Keratinocyte (primary cell): ENCODE data around the gene TRIP12. TPM values are rescaled to one million over a fixed set of nuclear protein-coding genes. Genes with fewer than 3 reads are reported as not detected.
"Not testable (repeated sequence)": the region's sequence is repeated elsewhere in the genome, so short reads cannot be mapped to it uniquely, and the experiment has no call there.

ENCODE experiments used
- DNase-seq: peaks from one replicate; pipeline ENCODE4 v3.0.0-alpha.2; 2011; ENCODE audit warnings: low read depth, missing footprints, low spot score
- FAIRE-seq: peaks from 2 replicates; lab custom pipeline; 2011; peaks lifted over from hg19 to GRCh38; lab: Jason Lieb, UNC
- H2AFZ ChIP-seq: 2 replicates; pipeline ENCODE4 v1.6.0; 2012; ENCODE audit warnings: low read length, control low read depth, inconsistent platforms; ENCODE audit not compliant: control insufficient read depth
- H3K27ac ChIP-seq: 2 replicates; pipeline ENCODE4 v1.5.1; 2011; ENCODE audit warnings: low read length; ENCODE audit not compliant: control insufficient read depth, insufficient read depth
- H3K27me3 ChIP-seq: 3 replicates; pipeline ENCODE4 v1.6.0; 2011; ENCODE audit warnings: low read length; ENCODE audit not compliant: control insufficient read depth, insufficient read depth; ENCODE audit errors: extremely low read depth
- H3K36me3 ChIP-seq, 2 experiments: 2 replicates in 1 of 2; 3 replicates in 1 of 2; pipeline ENCODE4 v1.5.1; 2011; ENCODE audit warnings: low read length in 2 of 2, mild to moderate bottlenecking in 1 of 2; ENCODE audit not compliant: control insufficient read depth in 2 of 2, insufficient read depth in 2 of 2; ENCODE audit errors: extremely low read depth in 1 of 2
- H3K4me1 ChIP-seq: 3 replicates; pipeline ENCODE4 v1.5.1; 2011; ENCODE audit warnings: low read length; ENCODE audit not compliant: control insufficient read depth, insufficient read depth; ENCODE audit errors: extremely low read depth
- H3K4me2 ChIP-seq: 3 replicates; pipeline ENCODE4 v1.6.0; 2011; ENCODE audit warnings: low read depth, low read length; ENCODE audit not compliant: control insufficient read depth, insufficient read depth; ENCODE audit errors: extremely low read depth
- H3K4me3 ChIP-seq, 3 experiments: fragments of 200-600 bp in 1 of 3; sonication (generic) in 1 of 3; 2 replicates in 2 of 3; 3 replicates in 1 of 3; pipeline ENCODE4 v1.5.1; 2011 to 2016; ENCODE audit warnings: low read length in 3 of 3, mild to moderate bottlenecking in 3 of 3, control low read depth in 2 of 3, inconsistent platforms in 1 of 3, low read depth in 1 of 3, mixed read lengths in 1 of 3, mixed run types in 1 of 3, moderate library complexity in 1 of 3; ENCODE audit not compliant: control insufficient read depth in 2 of 3, insufficient read depth in 2 of 3; ENCODE audit errors: extremely low read depth in 1 of 3
- H3K79me2 ChIP-seq: 2 replicates; pipeline ENCODE4 v1.6.0; 2012; ENCODE audit warnings: low read length; ENCODE audit not compliant: control insufficient read depth, insufficient read depth
- H3K9ac ChIP-seq: 3 replicates; pipeline ENCODE4 v1.6.0; 2011; ENCODE audit warnings: low read length; ENCODE audit not compliant: control insufficient read depth, insufficient read depth; ENCODE audit errors: extremely low read depth
- H3K9me1 ChIP-seq: 3 replicates; pipeline ENCODE4 v1.6.0; 2011; ENCODE audit warnings: low read length; ENCODE audit not compliant: control insufficient read depth, insufficient read depth; ENCODE audit errors: extremely low read depth
- H3K9me3 ChIP-seq: 2 replicates; pipeline ENCODE4 v1.5.1; 2012; ENCODE audit warnings: low read depth, low read length; ENCODE audit not compliant: control insufficient read depth
- H4K20me1 ChIP-seq: 3 replicates; pipeline ENCODE4 v1.6.0; 2011; ENCODE audit warnings: low read length; ENCODE audit not compliant: control insufficient read depth, insufficient read depth; ENCODE audit errors: extremely low read depth
- CTCF ChIP-seq, 3 experiments: IDR thresholded peaks in 1 of 3; conservative IDR thresholded peaks in 1 of 3; optimal IDR thresholded peaks in 1 of 3; 2 replicates in 2 of 3; 3 replicates in 1 of 3; pipeline versions ENCODE3 to v1.5.1; 2011; ENCODE audit warnings: low read length in 3 of 3, mild to moderate bottlenecking in 3 of 3, moderate library complexity in 2 of 3, control low read depth in 1 of 3, inconsistent platforms in 1 of 3; ENCODE audit not compliant: insufficient read depth in 2 of 3; ENCODE audit errors: extremely low read depth in 1 of 3
- EZH2 ChIP-seq: IDR thresholded peaks from one replicate; pipeline ENCODE4 v1.6.1; 2012; ENCODE audit warnings: inconsistent platforms, mild to moderate bottlenecking, low read length, moderate library complexity
- dilution Hi-C: fragments of 300-500 bp; cut with MboI; formaldehyde crosslinking; loops from one replicate; pipeline ENCODE4 v1.7.0; 2020; ENCODE audit warnings: low sequenced_read_pairs; ENCODE audit not compliant: extremely low pct_ligation_motif_present
- polyA plus RNA-seq, 5 experiments: library from polyadenylated mRNA; depleted of rRNA in 3 of 5; stranded (reverse) in 3 of 5; stranded (forward) in 1 of 5; unstranded in 1 of 5; fragments of >200 nt; gene quantifications; 1 replicate in 1 of 5; 2 replicates in 3 of 5; 3 replicates in 1 of 5; pipeline versions ENCODE4 v1.2.1 to v1.2.3, GENCODE V29; 2011 to 2012; ENCODE audit warnings: missing spikeins in 2 of 5, low read depth in 1 of 5, low replicate concordance in 1 of 5

The TRIP12 gene
- polyA plus RNA-seq, 1 donor (not counting 4 experiments of a cell fraction or from before 2014, with no cell fraction given), result 123 TPM

- Histone ChIP-seq H3K9me3 (no peaks in the 10 kb centered on the region), H3K27ac (no peak overlapping the region), H4K20me1 (no peaks in the 10 kb centered on the region), H3K27me3 (no peaks in the 10 kb centered on the region), H3K4me1 (peaks cover 3% of the 10 kb centered on the region), H3K79me2 (no peaks in the 10 kb centered on the region), H3K9ac (no peak overlapping the region), H2AFZ (no peak overlapping the region), H3K4me3 (no peak overlapping the region), H3K4me2 (no peak overlapping the region), H3K36me3 (no peaks in the 10 kb centered on the region), H3K9me1 (no peaks in the 10 kb centered on the region)
- FAIRE-seq (no peak), DNase-seq (no peak)
- dilution Hi-C loops, result no loop called here
- no peak for TF ChIP-seq EZH2
- TF ChIP-seq CTCF (optimal IDR thresholded peaks at IDR 0.05 in 1 of 3, IDR thresholded peaks at IDR 0.05 in 1 of 3, conservative IDR thresholded peaks at IDR 0.05 in 1 of 3; ENCODE audit: extremely low read depth in 1 of 3, insufficient read depth in 2 of 3, low read length in 3 of 3), result no peak
Observed at GRCh38 chr2:229970406-229970805, 48.6 kb upstream of the TRIP12 start.

DNA sequence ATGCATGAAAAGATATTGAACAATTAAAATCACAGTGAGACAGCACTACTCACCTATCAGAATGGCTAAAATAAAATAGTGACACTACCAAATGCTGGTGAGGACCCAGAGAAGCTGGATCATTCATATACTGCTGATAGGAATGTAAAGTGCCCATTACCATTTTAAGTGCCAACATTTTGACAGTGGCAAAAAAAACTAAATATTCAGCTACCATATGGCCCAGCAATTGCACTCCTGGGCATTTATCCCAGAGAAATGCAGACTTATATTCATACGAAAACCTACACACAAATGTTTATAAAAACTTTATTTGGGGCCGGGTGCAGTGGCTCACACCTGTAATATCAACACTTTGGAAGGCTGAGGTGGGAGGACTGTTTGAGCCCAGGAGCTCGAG lies 48.1 kb upstream of the TRIP12 start:
- Histone ChIP-seq H3K9me1 (no peaks in the 10 kb centered on the region), H3K9ac (no peak overlapping the region), H3K27ac (no peak overlapping the region), H3K27me3 (no peaks in the 10 kb centered on the region), H4K20me1 (no peaks in the 10 kb centered on the region), H3K4me1 (peaks cover 3% of the 10 kb centered on the region), H2AFZ (no peak overlapping the region), H3K9me3 (no peaks in the 10 kb centered on the region), H3K36me3 (no peaks in the 10 kb centered on the region), H3K79me2 (no peaks in the 10 kb centered on the region), H3K4me3 (no peak overlapping the region), H3K4me2 (no peak overlapping the region)
- TF ChIP-seq CTCF (optimal IDR thresholded peaks at IDR 0.05 in 1 of 3, IDR thresholded peaks at IDR 0.05 in 1 of 3, conservative IDR thresholded peaks at IDR 0.05 in 1 of 3; ENCODE audit: extremely low read depth in 1 of 3, insufficient read depth in 2 of 3, low read length in 3 of 3) (no peak), EZH2 (no peak)
- dilution Hi-C loops, result no loop called here
- FAIRE-seq (no peak), DNase-seq (no peak)

DNA sequence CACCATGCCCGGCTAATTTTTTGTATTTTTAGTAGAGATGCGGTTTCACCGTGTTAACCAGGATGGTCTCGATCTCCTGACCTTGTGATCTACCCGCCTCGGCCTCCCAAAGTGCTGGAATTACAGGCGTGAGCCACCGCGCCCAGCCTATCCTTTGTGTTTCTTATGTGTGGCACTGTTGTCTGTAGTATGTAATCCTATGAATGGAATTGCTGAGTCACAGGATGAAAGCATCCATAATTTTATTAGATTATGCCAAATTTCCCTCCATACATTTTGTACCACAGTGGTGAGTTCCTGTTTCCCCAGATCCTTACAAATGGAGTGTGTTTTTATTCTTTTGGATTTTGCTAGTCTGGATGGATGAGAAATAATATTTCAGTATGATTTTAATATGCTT lies 41.8 kb upstream of the TRIP12 start:
- H3K4me3 ChIP-seq, H3K4me1 ChIP-seq, H3K79me2 ChIP-seq, H3K4me2 ChIP-seq, H2AFZ ChIP-seq, H4K20me1 ChIP-seq, H3K27ac ChIP-seq, H3K9me3 ChIP-seq, H3K27me3 ChIP-seq, dilution Hi-C loops, H3K9me1 ChIP-seq, H3K36me3 ChIP-seq, FAIRE-seq, H3K9ac ChIP-seq, DNase-seq: not testable (repeated sequence)
